ENCODE data around the gene MGLL. TPM values are rescaled to one million over a fixed set of nuclear protein-coding genes. Genes with fewer than 3 reads are reported as not detected.

Gene MGLL
- total and polyA plus RNA-seq, 4 donors: 9.4 to 277 (median 74.2) TPM

DNA sequence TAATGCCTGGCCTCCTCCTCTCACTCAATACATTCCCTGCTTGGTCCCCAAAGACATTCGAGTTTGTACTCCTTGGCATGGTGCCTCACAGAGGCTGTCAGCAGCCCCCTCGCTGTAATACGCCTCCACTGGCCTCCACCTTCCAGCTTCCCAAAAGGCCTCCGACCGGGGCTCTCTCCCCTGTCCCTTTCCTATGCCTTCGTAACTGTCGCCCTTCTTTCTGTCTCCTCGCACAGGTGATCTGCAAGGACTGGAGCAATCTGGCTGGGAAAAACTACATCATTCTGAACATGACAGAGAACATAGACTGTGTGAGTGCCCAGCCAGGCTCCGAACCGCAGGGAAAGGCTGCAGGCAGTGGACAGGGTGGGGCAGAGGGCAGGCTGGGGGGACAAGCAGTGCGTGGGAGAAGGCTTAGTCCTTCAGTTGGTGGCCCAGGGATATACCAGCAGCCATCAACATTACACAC, 160.3 kb downstream of the MGLL start:
- WGBS: 92% methylated on average over 11 of the region's 11 CpGs

More for the DNA sequence above, 160.3 kb downstream of the MGLL start:
- TF ChIP-seq, protein P1, sequence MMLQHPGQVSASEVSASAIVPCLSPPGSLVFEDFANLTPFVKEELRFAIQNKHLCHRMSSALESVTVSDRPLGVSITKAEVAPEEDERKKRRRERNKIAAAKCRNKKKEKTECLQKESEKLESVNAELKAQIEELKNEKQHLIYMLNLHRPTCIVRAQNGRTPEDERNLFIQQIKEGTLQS (IDR thresholded peaks at IDR 0.05): no peak
- TF ChIP-seq HNF4G (IDR thresholded peaks at IDR 0.05): no peak
- TF ChIP-seq NR2F2 (IDR thresholded peaks at IDR 0.05): no peak
- TF ChIP-seq, protein P2, sequence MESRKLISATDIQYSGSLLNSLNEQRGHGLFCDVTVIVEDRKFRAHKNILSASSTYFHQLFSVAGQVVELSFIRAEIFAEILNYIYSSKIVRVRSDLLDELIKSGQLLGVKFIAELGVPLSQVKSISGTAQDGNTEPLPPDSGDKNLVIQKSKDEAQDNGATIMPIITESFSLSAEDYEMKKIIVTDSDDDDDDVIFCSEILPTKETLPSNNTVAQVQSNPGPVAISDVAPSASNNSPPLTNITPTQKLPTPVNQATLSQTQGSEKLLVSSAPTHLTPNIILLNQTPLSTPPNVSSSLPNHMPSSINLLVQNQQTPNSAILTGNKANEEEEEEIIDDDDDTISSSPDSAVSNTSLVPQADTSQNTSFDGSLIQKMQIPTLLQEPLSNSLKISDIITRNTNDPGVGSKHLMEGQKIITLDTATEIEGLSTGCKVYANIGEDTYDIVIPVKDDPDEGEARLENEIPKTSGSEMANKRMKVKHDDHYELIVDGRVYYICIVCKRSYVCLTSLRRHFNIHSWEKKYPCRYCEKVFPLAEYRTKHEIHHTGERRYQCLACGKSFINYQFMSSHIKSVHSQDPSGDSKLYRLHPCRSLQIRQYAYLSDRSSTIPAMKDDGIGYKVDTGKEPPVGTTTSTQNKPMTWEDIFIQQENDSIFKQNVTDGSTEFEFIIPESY (IDR thresholded peaks at IDR 0.05): no peak
- TF ChIP-seq, protein P3, sequence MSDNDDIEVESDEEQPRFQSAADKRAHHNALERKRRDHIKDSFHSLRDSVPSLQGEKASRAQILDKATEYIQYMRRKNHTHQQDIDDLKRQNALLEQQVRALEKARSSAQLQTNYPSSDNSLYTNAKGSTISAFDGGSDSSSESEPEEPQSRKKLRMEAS (IDR thresholded peaks at IDR 0.05): no peak
- TF ChIP-seq, protein P4, sequence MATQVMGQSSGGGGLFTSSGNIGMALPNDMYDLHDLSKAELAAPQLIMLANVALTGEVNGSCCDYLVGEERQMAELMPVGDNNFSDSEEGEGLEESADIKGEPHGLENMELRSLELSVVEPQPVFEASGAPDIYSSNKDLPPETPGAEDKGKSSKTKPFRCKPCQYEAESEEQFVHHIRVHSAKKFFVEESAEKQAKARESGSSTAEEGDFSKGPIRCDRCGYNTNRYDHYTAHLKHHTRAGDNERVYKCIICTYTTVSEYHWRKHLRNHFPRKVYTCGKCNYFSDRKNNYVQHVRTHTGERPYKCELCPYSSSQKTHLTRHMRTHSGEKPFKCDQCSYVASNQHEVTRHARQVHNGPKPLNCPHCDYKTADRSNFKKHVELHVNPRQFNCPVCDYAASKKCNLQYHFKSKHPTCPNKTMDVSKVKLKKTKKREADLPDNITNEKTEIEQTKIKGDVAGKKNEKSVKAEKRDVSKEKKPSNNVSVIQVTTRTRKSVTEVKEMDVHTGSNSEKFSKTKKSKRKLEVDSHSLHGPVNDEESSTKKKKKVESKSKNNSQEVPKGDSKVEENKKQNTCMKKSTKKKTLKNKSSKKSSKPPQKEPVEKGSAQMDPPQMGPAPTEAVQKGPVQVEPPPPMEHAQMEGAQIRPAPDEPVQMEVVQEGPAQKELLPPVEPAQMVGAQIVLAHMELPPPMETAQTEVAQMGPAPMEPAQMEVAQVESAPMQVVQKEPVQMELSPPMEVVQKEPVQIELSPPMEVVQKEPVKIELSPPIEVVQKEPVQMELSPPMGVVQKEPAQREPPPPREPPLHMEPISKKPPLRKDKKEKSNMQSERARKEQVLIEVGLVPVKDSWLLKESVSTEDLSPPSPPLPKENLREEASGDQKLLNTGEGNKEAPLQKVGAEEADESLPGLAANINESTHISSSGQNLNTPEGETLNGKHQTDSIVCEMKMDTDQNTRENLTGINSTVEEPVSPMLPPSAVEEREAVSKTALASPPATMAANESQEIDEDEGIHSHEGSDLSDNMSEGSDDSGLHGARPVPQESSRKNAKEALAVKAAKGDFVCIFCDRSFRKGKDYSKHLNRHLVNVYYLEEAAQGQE (IDR thresholded peaks at IDR 0.05): no peak
- TF ChIP-seq SP1 (IDR thresholded peaks at IDR 0.05): no peak
- no peak for TF ChIP-seq HNF4A (conservative IDR thresholded peaks at IDR 0.05)
- no peak for TF ChIP-seq JUND (IDR thresholded peaks at IDR 0.05)
- TF ChIP-seq YY1 (IDR thresholded peaks at IDR 0.05): no peak
- TF ChIP-seq FOXA2 (IDR thresholded peaks at IDR 0.05): no peak
- no peak for TF ChIP-seq TAF1 (conservative IDR thresholded peaks at IDR 0.05)
- no peak for TF ChIP-seq RXRA (IDR thresholded peaks at IDR 0.05)
- no peak for TF ChIP-seq EGR1 (IDR thresholded peaks at IDR 0.05; ENCODE audit: low read depth in 2 of 2)
- no peak for TF ChIP-seq RAD21 (IDR thresholded peaks at IDR 0.05)
- no peak for TF ChIP-seq FOXA1 (IDR thresholded peaks at IDR 0.05)
- TF ChIP-seq, protein P5, sequence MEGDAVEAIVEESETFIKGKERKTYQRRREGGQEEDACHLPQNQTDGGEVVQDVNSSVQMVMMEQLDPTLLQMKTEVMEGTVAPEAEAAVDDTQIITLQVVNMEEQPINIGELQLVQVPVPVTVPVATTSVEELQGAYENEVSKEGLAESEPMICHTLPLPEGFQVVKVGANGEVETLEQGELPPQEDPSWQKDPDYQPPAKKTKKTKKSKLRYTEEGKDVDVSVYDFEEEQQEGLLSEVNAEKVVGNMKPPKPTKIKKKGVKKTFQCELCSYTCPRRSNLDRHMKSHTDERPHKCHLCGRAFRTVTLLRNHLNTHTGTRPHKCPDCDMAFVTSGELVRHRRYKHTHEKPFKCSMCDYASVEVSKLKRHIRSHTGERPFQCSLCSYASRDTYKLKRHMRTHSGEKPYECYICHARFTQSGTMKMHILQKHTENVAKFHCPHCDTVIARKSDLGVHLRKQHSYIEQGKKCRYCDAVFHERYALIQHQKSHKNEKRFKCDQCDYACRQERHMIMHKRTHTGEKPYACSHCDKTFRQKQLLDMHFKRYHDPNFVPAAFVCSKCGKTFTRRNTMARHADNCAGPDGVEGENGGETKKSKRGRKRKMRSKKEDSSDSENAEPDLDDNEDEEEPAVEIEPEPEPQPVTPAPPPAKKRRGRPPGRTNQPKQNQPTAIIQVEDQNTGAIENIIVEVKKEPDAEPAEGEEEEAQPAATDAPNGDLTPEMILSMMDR (IDR thresholded peaks at IDR 0.05; ENCODE audit: low read depth, low read length, missing input control): no peak
- TF ChIP-seq GABPA (IDR thresholded peaks at IDR 0.05 in 1 of 2, conservative IDR thresholded peaks at IDR 0.05 in 1 of 2): no peak
- DNase-seq (ENCODE audit: low spot score): no peak
- no peaks in the 10 kb centered on the region for H3K27me3 ChIP-seq (ENCODE audit: control insufficient read depth in 4 of 4, insufficient read depth in 4 of 4, low read length in 3 of 4)
- H3K9me3 ChIP-seq (ENCODE audit: control insufficient read depth in 4 of 4, low read length in 3 of 4): no peaks in the 10 kb centered on the region
- no peak overlapping the region for H3K4me3 ChIP-seq (ENCODE audit: low read depth in 1 of 3, low read length in 3 of 3)
- no peaks in the 10 kb centered on the region for H3K36me3 ChIP-seq (ENCODE audit: control insufficient read depth in 4 of 4, insufficient read depth in 3 of 4, low read depth in 1 of 4, low read length in 3 of 4)
- H3K4me1 ChIP-seq (ENCODE audit: control insufficient read depth in 4 of 4, insufficient read depth in 4 of 4, low read length in 3 of 4): no peaks in the 10 kb centered on the region
- no peak overlapping the region for H3K9ac ChIP-seq (ENCODE audit: low read depth in 1 of 2, low read length in 2 of 2)
- H3K27ac ChIP-seq (ENCODE audit: low read depth in 1 of 2, low read length in 2 of 2): no peak overlapping the region
